WTC11 (cell line): ENCODE measurements around the gene SMAD7. TPM values are rescaled to one million over a fixed set of nuclear protein-coding genes. Genes with fewer than 3 reads are reported as not detected.

Experiments used
- ATAC-seq: fragments of 200-7000 bp; cut with Tn5 transposase; 2 replicates; pipeline ENCODE4 v1.10.0; 2021; ENCODE audit warnings: mild to moderate bottlenecking, moderate library complexity
- CTCF ChIA-PET: fragments of 300-600 bp; sonication (Branson Sonifier 250); formaldehyde crosslinking; loops from one replicate; lab custom pipeline; 2021; ENCODE audit warnings: antibody characterized with exemption; lab: Charles Lee
- POLR2A ChIA-PET: fragments of 350-600 bp; sonication (Branson Sonifier 250); formaldehyde crosslinking; loops from one replicate; lab custom pipeline; 2021; ENCODE audit warnings: antibody characterized with exemption; lab: Charles Lee
- DNase-seq: peaks from one replicate; pipeline ENCODE4 v3.0.0; 2021; ENCODE audit warnings: low spot score
- H3K27ac Mint-ChIP-seq: 2 replicates; pipeline ENCODE4 v1.8.0; 2021; ENCODE audit warnings: mixed read lengths
- H3K27me3 Mint-ChIP-seq: 2 replicates; pipeline ENCODE4 v1.8.0; 2021; ENCODE audit warnings: low read depth, mild to moderate bottlenecking, moderate library complexity, mixed read lengths
- H3K36me3 Mint-ChIP-seq: 2 replicates; pipeline ENCODE4 v1.8.0; 2021; ENCODE audit warnings: mixed read lengths
- H3K4me1 Mint-ChIP-seq: 2 replicates; pipeline ENCODE4 v1.8.0; 2022; ENCODE audit warnings: mixed read lengths
- H3K4me3 Mint-ChIP-seq: 2 replicates; pipeline ENCODE4 v1.8.0; 2021; ENCODE audit warnings: mild to moderate bottlenecking, moderate library complexity, mixed read lengths
- H3K9me3 Mint-ChIP-seq: 2 replicates; pipeline ENCODE4 v1.8.0; 2021; ENCODE audit warnings: mixed read lengths
- ARID4B ChIP-seq: sonication (generic); formaldehyde crosslinking; IDR thresholded peaks from 2 replicates; pipeline ENCODE4 v1.8.0; 2023; ENCODE audit warnings: missing genetic modification reagents, mild to moderate bottlenecking, borderline replicate concordance
- ELF4 ChIP-seq: sonication (generic); formaldehyde crosslinking; IDR thresholded peaks from 2 replicates; pipeline ENCODE4 v1.8.1; 2022; ENCODE audit warnings: low read depth, mild to moderate bottlenecking, moderate library complexity, missing genetic modification reagents
- KAT7 ChIP-seq: sonication (generic); formaldehyde crosslinking; IDR thresholded peaks from 2 replicates; pipeline ENCODE4 v1.8.1; 2023; ENCODE audit warnings: missing genetic modification reagents, mild to moderate bottlenecking, borderline replicate concordance
- MYBL2 ChIP-seq: sonication (generic); formaldehyde crosslinking; IDR thresholded peaks from 2 replicates; pipeline ENCODE4 v1.8.1; 2023; ENCODE audit warnings: mild to moderate bottlenecking, moderate library complexity, missing genetic modification reagents
- SOX15 ChIP-seq: fragments of 250-450 bp; sonication (Bioruptor Pico); IDR thresholded peaks from 2 replicates; pipeline ENCODE4 v1.9.0; 2021; ENCODE audit warnings: mild to moderate bottlenecking
- TP53 ChIP-seq: sonication (generic); formaldehyde crosslinking; IDR thresholded peaks from 2 replicates; pipeline ENCODE4 v1.8.1; 2023; ENCODE audit warnings: mild to moderate bottlenecking, missing genetic modification reagents
- ZNF671 ChIP-seq: fragments of 250-450 bp; sonication (Bioruptor Pico); IDR thresholded peaks from 2 replicates; pipeline ENCODE4 v1.8.0; 2021; ENCODE audit warnings: mild to moderate bottlenecking
- total RNA-seq: library from RNA; stranded (reverse); gene quantifications from 3 replicates; pipeline ENCODE4 v1.2.3, GENCODE V29; 2021
- TF ChIP-seq, protein P1 (sequence below): sonication (generic); formaldehyde crosslinking; IDR thresholded peaks from 2 replicates; pipeline ENCODE4 v1.8.1; 2023; ENCODE audit warnings: mild to moderate bottlenecking, missing genetic modification reagents, moderate library complexity
- TF ChIP-seq, protein P2 (sequence below): fragments of 200-600 bp; IDR thresholded peaks from 2 replicates; pipeline ENCODE4 v1.8.0; 2022; ENCODE audit warnings: antibody characterized with exemption
- TF ChIP-seq, protein P3 (sequence below): sonication (generic); formaldehyde crosslinking; IDR thresholded peaks from 2 replicates; pipeline ENCODE4 v1.8.0; 2022; ENCODE audit warnings: mild to moderate bottlenecking, missing genetic modification reagents
- TF ChIP-seq, protein P4 (sequence below): sonication (generic); formaldehyde crosslinking; IDR thresholded peaks from 2 replicates; pipeline ENCODE4 v1.8.0; 2023; ENCODE audit warnings: mild to moderate bottlenecking, missing genetic modification reagents
- TF ChIP-seq, protein P5 (sequence below): fragments of 250-450 bp; sonication (Bioruptor Pico); IDR thresholded peaks from 2 replicates; pipeline ENCODE4 v1.9.0; 2021; ENCODE audit warnings: mild to moderate bottlenecking

Gene SMAD7
- total RNA-seq, 1 experiment from 2014 or later = 44.7 TPM

DNA sequence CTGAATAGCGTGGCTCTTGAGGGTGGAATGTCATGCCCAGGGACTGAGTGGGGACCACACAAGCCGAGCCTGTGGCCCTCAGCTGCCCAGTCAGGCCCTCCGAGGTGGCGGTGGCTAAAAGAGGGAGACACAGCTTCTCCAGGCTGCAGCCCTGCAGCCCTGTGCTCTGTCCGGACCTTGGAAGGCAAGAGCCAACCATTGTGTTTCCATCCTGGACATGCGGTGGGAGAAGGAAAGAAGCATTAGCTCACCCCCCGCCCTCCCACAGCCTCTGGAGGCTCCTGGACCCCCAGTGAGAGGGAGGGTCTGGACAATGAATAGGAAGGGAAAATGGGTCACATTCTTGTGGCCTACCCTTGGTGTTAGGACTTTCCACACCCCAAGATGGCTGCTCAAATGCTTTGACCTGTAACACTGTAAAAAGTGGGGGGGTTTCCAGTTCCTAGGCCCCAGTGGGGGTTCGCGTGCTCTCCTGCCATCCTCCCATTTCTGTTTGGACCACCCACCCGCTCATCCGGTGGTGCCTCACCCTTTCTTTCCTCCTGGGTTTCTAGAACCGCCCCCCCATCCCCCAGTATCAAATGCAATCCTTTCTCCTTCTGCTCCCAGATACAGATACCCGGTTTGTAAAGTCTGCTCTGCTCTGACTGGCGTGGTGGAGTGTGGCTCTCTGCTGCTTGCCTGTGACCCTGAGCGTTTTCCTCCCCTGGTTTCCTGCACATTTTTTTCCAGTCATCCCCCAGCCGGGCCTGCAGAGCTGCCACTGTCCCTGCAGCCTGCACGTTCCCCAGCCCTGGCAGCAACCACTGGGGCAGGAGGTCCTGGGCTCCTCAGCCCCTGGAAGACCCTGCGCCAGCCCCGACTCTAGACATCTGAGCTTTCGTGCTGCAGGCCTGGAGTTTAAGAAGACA lies 36.3 kb upstream of the SMAD7 start:
- no peaks in the 10 kb centered on the region for H3K27me3 Mint-ChIP-seq
- TF ChIP-seq, protein P1, sequence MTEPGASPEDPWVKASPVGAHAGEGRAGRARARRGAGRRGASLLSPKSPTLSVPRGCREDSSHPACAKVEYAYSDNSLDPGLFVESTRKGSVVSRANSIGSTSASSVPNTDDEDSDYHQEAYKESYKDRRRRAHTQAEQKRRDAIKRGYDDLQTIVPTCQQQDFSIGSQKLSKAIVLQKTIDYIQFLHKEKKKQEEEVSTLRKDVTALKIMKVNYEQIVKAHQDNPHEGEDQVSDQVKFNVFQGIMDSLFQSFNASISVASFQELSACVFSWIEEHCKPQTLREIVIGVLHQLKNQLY = no peak
- TF ChIP-seq KAT7 (CRISPR knock-in tag) (no peak), MYBL2 (no peak), SOX15 (no peak), ZNF671 (CRISPR knock-in tag) (no peak), ARID4B (CRISPR knock-in tag) (no peak)
- TF ChIP-seq, protein P2, sequence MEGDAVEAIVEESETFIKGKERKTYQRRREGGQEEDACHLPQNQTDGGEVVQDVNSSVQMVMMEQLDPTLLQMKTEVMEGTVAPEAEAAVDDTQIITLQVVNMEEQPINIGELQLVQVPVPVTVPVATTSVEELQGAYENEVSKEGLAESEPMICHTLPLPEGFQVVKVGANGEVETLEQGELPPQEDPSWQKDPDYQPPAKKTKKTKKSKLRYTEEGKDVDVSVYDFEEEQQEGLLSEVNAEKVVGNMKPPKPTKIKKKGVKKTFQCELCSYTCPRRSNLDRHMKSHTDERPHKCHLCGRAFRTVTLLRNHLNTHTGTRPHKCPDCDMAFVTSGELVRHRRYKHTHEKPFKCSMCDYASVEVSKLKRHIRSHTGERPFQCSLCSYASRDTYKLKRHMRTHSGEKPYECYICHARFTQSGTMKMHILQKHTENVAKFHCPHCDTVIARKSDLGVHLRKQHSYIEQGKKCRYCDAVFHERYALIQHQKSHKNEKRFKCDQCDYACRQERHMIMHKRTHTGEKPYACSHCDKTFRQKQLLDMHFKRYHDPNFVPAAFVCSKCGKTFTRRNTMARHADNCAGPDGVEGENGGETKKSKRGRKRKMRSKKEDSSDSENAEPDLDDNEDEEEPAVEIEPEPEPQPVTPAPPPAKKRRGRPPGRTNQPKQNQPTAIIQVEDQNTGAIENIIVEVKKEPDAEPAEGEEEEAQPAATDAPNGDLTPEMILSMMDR = no peak
- TF ChIP-seq, protein P3, sequence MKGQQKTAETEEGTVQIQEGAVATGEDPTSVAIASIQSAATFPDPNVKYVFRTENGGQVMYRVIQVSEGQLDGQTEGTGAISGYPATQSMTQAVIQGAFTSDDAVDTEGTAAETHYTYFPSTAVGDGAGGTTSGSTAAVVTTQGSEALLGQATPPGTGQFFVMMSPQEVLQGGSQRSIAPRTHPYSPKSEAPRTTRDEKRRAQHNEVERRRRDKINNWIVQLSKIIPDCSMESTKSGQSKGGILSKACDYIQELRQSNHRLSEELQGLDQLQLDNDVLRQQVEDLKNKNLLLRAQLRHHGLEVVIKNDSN (CRISPR knock-in tag) = no peak
- no peak for DNase-seq
- H3K9me3 Mint-ChIP-seq = no peaks in the 10 kb centered on the region
- no peaks in the 10 kb centered on the region for H3K36me3 Mint-ChIP-seq
- ChIA-PET POLR2A (no interaction called here), CTCF (interaction anchor here (0.6 to 1.1 kb wide), 2 partner anchors 252 to 476 kb away, joined by 3 to 4 read pairs; no protein-coding TSS in a partner anchor)
- peaks cover 30% of the 10 kb centered on the region for H3K4me1 Mint-ChIP-seq
- ATAC-seq = no peak
- no peak overlapping the region for H3K4me3 Mint-ChIP-seq
- H3K27ac Mint-ChIP-seq = no peak overlapping the region; the same call in 1 of the 2 replicates

DNA sequence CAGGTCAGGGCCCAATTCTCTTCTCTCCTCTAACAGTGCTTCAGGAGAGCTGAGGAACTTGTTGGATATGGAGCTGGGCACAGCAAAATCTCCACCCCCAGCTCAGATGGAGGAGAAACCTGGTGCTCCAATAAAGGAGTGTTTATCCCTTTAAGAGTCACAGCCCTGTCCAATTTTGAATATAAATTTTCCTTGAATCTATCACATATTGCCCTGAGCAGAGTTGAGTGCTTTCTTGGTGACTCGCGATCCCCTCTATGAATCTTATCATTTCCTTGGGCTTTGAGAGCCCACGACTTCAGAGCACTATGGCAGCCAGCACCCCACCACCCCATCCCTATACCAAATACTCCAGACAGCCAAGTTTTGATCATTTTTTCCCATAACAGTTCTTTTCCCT lies 34.4 kb upstream of the SMAD7 start:
- Mint-ChIP-seq H3K27ac (no peak overlapping the region), H3K27me3 (no peaks in the 10 kb centered on the region), H3K4me1 (peaks cover 37% of the 10 kb centered on the region), H3K9me3 (no peaks in the 10 kb centered on the region), H3K36me3 (no peaks in the 10 kb centered on the region), H3K4me3 (no peak overlapping the region)
- ChIA-PET CTCF (interaction anchor here (1.4 kb wide), 1 partner anchor 12 kb away, joined by 3 read pairs; no protein-coding TSS in a partner anchor), POLR2A (interaction anchor here (0.7 kb wide), 1 partner anchor 21 kb away, joined by 3 read pairs; no protein-coding TSS in a partner anchor)
- TF ChIP-seq, protein P4, sequence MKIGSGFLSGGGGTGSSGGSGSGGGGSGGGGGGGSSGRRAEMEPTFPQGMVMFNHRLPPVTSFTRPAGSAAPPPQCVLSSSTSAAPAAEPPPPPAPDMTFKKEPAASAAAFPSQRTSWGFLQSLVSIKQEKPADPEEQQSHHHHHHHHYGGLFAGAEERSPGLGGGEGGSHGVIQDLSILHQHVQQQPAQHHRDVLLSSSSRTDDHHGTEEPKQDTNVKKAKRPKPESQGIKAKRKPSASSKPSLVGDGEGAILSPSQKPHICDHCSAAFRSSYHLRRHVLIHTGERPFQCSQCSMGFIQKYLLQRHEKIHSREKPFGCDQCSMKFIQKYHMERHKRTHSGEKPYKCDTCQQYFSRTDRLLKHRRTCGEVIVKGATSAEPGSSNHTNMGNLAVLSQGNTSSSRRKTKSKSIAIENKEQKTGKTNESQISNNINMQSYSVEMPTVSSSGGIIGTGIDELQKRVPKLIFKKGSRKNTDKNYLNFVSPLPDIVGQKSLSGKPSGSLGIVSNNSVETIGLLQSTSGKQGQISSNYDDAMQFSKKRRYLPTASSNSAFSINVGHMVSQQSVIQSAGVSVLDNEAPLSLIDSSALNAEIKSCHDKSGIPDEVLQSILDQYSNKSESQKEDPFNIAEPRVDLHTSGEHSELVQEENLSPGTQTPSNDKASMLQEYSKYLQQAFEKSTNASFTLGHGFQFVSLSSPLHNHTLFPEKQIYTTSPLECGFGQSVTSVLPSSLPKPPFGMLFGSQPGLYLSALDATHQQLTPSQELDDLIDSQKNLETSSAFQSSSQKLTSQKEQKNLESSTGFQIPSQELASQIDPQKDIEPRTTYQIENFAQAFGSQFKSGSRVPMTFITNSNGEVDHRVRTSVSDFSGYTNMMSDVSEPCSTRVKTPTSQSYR (CRISPR knock-in tag) = no peak
- TF ChIP-seq, protein P5, sequence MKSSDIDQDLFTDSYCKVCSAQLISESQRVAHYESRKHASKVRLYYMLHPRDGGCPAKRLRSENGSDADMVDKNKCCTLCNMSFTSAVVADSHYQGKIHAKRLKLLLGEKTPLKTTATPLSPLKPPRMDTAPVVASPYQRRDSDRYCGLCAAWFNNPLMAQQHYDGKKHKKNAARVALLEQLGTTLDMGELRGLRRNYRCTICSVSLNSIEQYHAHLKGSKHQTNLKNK (CRISPR knock-in tag) = no peak
- TF ChIP-seq ELF4 (no peak), TP53 (CRISPR knock-in tag) (no peak), MYBL2 (no peak)
- DNase-seq (no peak), ATAC-seq (no peak)
